ENCODE data around the gene DENND2A.
A peak's percentile ranks its signal among the peaks of the same experiment; 100 is the strongest.
"Not testable (repeated sequence)": the region's sequence is repeated elsewhere in the genome, so short reads cannot be mapped to it uniquely, and the experiment has no call there.

The DENND2A gene

DNA sequence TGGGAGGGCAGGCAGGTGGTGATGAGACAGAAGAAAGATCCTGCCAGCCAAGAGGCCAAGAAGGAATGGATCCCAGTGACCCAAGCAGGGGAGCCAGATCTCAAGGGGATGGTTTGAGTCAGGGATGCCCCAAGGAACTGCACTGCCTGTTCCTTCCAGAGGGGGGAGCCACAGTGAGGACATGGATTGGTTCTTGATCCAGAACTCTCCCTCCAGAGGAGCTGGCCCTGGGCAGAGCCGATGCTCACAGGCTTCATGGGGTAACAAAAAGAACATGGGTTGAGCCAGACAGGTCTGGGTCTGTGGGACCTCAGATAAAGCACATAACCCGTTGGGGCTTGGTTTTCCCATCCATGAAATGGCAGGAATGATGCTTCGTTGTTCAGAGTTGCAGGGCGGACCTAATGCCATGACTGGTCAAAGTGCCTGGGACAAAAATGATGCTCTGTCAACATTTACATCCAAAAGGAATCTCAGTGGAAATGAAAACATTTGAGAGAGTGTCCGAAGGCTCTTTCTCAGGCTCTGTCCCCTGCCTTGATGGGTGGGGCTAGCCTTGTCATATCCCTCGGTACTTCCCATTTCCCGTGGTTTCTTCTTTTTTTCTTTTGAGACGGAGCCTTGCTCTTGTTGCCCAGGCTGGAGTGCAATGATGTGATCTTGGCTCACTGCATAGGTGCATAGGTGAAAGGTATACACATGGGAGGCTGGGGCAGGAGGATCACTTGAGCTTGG lies 4.7 kb upstream of the DENND2A start:
- DNase-seq, result peak in 1 of 2 donors; percentile 33

DNA sequence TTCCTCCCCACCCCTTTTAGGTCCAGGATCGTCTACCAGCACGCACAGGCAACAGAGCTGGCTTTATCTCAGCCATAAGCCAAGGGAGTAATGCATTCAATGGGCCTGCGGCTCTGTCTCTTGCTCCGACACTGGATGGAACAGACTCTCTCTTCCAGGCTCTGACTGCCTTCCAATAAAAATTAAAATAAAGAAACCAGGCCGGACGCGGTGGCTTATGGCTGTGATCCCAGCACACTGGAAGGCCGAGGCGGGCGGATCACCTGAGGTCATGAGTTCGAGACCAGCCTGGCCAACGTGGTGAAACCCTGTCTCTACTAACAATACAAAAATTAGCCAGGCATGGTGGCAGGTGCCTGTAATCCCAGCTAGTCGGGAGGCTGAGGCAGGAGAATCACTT lies 4.1 kb upstream of the DENND2A start:
- DNase-seq, result not testable (repeated sequence)

DNA sequence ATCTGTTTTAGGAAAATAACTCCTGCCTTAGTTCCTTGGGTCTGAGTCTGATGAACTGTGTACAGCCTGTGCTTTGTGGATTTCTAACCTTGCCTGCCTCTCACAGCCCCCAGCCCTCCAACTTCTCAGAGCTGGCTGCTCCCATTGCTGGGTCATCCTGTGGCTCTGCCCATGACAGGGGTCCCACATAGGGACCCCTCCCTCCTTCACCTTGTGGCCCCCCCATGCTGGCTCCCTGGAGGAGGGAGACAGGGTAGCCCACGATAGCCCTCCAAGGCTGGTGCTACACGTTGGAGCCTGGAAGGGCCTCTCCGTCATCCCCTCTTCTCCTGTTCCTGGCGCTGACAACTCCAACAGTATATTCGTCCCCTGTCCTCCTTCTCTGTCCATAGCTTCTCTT lies 2.8 kb upstream of the DENND2A start:
- DNase-seq, result no peak

DNA sequence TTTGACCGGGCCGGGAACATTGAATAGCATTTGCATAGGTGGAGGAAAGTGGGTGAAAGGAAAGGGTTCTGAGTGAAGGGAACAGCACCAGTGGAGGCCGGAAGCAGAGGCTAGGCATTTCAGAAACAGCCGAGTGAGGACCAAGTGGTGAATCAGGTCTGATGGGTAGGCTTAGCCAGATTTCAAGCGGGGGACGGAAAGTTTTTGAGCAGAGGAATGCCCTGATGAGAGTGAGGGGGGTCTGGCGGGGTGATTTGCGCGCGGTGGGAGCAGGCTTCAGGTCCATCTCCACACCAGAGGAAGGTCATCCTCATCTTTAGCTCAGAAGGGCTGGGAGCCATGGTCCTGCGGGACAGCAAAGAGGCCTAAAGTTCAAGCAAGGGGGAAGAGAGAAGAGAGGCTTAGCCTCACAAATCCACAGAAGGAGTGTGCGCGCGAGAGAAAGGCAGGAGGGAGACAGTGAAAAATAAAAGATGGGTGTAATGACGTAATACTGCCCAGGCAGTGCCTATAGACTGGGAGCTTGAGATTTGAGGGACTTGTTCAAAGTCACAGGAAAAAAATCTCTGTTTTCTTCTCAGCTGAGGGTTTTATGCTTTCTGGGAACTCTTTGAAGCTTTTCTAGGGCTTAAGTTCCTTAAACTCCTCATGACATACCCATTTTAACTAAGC lies 1.0 kb upstream of the DENND2A start:
- DNase-seq, result no peak

DNA sequence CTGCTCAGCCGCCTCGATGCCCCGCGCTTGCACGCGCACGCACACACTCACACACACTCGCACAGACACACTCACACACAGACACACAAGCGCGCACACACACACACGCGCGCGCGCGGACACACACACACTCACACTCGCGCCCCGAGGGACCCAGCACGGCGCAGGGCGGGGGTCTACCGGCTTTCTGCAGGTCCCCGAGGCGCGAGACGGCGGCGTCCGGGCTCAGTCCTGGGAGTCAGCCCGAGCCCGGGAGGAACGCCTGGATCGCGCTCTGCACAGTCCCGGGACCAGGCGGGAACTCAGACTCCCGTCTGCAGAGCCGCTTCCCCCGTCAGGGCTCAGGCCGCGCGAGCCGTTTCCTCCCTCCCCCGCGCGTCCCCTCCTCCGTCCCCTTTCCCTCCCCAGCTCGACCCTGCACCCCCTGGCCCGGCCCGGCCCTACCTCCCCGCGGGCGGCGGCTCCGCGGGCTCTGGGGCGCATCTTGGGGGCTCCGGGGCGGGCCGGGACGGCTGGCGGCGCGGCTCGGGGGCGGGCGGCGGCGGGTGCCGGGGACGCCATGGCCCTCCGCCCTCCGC lies 464 bp downstream of the DENND2A start:
- peak in 1 of 2 donors; percentile 29 for DNase-seq

DNA sequence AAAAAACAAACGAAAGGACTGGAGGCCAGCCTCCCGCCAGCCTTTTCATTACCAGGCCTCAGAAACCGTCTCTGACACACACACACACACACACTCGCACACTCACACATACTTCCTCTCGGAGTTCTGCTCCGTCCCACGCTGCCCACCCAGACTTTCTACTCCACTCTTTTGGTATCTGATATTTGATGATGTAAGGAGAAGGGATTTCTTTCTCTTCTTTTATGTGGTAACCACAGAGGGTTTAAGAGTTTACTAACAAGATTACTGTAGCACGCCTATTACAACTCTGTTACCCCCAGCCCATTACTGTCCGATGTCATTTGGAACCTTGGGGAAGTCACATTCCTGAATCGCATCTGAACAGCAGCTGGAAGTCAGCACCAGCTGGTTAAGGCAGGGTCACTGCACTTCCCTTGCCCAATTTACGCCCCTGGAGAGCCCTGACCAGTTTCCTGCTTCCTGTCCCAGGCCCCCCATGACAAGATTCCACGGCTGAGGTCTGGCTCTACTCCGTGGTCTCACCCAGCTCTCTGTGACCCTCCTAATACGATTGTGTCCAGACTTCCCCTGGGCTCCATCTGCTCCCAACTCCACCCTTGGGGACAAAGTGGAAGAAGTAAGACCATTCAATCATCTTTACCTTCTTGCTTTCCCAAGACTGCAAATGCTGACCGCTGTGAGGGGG lies 1.1 kb downstream of the DENND2A start:
- peak; percentile 61 to 81 for DNase-seq

DNA sequence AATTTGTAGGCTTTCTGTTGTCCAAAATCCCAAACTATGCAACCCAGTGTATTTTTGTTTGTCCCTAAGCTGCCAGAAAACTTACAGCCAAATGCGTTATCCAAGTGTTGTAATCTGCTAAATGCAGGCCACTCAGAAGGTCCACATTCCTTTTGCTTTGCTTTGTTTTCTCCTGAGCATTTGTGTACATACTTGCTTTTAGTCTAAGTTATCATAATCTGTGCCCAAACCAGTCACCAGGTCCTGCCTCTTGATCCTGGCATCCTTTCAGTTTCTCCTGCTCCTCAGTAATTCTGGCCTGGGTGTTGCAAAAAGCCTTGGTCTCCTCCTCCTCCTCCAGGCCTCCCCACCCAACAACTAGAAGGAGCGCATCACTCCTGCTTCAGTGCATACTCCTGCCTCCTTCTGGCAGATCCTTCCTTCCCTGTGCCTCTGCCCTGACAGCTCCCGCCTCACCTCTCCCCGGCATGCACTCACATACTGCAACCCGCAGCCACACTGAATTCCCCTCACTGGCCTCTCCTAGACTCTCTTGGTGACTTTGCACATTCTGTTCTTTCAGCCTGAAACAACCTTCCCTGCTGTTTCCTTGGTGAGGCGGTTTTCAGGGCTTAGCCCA lies 2.3 kb downstream of the DENND2A start:
- DNase-seq, result no peak

DNA sequence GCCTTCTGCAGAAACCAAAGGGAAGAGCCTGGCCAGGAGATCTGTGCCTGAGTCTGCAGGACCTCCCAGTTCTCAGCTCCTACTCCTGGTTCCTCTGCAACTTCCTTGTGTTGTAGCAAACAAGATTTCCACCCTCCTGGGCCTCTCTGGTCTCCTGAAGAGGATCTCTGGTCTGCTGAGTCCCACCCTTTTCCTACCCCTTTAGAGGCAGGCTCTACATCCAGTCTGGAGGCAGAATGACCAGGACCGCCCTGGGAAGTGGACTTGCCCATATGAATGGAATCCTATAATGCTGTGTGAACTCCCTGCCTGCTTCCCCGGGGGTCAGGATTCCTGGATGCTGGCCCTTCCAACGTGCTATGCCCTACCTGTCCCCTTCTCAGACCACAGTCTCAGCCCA lies 3.2 kb downstream of the DENND2A start:
- peak in 1 of 2 donors; percentile 32 for DNase-seq

DNA sequence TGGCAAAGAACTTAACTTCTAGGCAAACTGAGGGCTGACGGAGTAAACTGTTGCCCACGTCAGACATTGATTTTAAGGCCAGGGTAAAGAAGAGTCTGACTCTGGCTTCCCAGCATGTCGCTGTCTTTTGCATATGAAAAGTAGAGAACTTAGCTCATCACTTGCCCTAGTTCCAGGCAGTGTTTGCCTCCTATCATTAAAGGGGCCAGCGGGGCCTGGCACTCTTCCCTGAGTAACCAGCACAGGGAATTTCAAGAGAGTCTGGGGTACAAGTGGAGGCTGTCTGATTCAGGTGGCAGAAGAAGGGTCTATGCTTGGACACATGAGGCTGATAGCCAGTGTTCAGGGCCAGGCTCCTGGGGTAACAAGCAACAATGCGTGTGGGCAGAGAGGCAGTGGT lies 4.8 kb downstream of the DENND2A start:
- no peak for DNase-seq

DNA sequence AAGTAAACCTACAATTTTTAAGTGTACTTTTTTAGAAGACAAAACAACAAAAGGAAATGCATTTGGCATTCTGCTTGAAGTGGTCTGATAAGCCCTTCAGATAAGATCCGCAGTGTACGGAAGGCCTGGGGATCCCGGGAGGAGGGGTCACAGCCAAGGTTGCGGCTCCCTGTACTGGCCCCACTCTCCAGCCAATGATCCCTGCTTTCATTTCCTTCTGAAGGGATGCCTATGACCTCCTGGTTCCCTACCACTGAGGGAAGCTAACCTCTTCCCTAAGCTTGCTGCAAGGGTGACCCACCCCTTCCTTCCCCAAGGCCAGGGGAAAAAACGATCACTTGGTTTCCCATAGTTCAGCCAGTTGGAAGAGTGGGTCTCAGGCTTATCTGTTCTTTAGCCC lies 5.3 kb downstream of the DENND2A start:
- DNase-seq, result no peak

DNA sequence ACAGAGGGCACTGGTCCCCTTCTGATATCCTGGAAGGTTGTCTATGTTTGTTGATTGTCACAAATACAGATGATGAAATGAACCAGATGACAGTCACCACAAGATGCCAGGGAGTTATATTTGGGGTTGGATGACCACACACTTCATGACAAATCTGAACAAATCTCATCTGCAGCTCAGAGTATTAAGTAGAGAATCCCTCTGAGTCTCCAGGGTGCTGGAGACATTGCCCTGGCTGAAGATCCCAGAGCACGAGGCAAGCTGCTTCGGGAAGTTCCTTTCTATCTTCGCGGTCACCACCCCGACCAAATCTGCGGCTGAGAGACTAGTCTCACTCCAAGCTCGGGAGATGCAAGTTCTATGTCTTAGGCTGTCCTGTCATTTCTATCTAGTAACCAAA lies 9.0 kb downstream of the DENND2A start:
- DNase-seq, result peak in 1 of 2 donors; percentile 42

DNA sequence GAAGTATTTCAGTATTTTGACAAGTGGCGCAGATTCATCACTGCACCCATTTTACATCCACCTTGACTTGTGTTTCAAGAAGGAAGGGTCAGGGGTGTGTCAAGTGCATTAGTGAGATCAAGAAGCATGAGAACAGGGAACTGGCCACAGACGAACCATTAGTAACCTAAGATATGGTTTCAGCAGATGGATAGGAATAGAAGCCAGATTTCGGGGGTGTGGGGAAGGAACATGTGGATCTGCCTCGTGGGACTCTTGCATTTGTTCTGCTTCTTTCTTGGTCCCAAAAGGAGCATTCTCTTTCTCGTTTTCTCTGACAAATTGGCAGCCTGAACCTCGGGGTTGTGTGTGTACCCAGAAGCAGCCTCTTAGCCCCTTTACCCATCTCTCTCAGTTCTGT lies 9.6 kb downstream of the DENND2A start:
- DNase-seq, result peak in 1 of 2 donors; percentile 44

DNA sequence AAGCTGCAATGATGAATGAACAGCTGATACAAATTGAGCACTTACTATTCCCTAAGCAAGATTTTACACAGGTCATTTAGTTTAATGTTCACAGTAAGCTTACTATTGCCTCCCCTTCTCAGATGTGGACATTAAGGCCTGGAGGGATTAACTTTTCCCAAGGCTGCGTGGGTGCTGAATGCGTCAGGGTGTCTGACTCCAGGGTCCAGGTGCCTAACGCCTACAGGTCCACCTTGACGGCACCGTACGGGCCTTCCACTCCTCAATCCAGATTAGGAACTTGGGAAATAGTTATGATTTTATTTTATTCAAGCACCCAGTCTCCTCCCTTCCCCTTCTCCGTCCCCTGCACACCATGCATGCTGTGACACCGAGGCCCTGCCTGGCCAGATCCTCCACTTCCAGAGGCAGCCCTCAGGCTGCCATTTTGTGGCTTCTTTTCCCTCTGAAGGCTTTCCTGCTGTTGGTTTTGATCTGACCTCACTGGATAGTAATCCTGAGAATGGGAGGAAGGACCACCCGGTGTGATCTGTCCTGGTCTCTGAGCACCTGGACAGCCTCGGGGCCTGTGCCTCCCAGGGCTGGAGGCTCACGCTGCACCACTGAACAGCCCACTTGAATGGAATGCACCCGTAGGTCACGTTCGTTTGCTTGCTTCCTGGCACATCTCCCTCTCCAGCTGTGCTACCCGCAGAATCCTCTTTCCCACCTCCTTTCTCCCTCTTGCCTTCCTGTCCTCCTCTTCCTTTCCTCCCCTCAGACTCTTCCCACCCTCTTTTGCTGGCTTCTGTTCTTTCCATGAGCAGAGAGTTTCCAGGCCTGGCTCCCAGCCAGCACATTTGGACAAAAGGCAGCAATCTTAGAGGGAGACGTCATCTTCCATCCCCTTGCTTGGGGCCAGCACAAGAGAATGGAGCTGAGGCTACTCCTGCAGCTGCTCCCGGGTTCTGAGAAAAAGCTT lies 14.4 kb downstream of the DENND2A start:
- DNase-seq, result no peak

DNA sequence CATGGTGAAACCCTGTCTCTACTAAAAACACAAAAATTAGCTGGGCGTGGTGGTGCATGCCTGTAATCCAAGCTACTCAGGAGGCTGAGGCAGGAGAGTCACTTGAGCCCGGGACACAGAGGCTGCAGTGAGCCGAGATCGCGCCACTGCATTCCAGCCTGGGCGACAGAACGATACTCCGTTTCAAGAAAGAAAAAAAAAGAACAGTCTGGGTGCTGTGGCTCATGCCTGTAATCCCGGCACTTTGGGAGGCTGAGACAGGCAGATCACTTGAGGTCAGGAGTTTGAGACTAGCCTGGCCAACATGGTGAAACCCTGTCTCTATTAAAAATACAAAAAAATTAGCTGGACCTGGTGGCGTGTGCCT lies 15.4 kb downstream of the DENND2A start:
- not testable (repeated sequence) for DNase-seq

DNA sequence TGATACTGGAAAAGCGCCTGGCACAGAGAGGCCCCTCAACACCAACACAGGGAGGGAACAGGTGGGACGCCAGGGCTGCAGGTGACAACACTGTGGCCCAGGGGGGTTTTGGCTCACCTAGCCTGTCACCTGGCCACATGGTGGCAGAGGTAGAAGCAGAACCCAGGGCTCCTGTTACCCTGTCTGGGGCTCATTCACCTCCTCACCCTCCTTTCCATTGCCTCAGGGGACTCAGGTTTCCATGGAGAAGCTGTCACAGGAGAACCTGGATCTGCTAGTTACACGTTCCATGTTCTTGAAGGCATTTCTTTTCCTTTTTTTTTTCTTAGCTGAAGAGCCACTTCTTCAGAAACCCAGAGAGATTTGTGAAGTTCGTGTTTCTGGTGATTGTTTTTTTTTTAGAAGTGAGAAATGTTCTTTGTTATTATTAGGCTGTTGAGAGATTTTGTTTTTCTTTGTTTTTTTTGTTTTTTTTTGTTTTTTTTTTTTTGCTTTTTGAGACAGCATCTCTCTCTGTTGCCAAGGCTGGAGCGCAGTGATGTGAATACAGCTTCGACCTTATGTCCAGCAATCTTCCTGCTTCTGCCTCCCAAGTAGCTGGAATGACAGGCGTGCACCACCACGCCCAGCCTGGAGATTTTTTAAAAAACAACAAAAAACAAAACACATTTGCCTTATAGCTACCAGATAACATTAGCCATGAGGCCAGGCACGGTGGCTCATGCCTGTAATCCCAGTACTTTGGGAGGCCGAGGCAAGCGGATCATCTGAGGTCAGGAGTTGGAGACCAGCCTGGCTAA lies 16.0 kb downstream of the DENND2A start:
- no peak for DNase-seq

DNA sequence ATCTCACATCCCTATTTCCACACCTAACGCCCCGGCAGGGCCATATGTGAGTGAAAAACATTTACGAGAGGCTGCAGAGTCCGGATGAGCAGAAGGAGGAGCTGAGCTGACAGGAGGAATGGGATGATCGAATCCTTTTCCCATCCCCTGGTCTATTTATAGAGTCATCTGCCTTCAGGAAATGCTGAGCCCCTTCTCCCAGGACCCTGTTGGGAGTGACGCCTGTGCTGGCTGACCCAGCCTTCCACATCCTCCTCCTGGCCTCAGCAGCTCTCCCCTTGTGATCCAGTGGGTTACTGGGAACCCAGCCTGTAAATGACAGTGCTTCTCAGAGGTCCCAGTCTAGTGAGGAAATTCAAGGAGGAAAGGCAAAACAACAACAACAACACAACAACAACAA lies 16.6 kb downstream of the DENND2A start:
- DNase-seq, result no peak

DNA sequence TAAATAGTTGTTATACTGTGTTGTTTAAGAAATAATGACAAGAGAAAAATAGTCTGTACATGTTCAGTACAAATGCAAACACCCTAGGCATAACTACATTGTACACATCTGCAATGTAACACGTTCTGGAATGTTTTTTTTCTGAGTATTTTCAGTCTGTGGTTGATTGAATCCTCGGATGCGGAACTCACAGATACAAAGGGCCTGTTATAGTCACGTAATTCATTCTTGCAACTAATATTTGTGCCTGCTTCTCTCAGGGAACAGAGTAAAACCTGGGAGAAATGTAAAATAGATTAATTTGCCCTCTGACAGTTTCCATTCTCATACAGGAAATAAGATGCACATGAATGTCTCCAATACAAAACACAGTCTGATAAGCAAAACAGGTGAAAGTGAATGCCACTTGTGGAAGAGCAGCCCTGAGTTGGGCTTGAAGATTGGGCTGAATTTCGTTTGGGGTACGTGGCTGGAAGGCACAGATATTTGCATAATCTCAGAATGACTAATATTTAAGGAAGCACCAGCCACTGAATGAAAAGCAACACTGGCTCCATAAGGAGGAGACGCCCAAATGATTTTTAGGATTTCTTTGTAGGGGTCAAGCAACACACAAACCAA lies 19.1 kb downstream of the DENND2A start:
- no peak for DNase-seq

DNA sequence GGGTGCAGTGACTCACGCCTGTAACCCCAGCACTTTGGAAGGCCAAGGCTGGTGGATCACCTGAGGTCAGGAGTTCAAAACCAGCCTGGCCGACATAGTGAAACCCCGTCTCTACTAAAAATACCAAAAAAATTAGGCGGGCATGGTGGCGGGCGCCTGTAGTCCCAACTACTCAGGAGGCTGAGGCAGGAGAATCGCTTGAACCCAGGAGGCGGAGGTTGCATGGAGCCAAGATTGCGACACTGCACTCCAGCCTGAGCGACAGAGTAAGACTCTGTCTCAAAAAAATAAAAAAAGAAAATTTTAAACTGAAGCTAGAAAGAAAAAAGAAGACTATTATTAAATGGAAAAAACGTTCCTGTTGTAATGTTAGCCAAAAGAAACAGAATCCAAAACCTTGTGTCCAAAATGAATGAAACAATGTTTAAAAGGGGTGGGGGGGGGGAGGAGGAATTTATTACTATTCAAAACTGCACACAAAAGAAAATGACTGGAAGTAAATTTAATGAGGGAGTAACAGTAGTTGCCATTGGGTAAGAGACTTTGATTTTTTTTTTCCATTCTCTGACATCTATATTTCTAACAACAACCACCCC lies 20.6 kb downstream of the DENND2A start:
- not testable (repeated sequence) for DNase-seq

DNA sequence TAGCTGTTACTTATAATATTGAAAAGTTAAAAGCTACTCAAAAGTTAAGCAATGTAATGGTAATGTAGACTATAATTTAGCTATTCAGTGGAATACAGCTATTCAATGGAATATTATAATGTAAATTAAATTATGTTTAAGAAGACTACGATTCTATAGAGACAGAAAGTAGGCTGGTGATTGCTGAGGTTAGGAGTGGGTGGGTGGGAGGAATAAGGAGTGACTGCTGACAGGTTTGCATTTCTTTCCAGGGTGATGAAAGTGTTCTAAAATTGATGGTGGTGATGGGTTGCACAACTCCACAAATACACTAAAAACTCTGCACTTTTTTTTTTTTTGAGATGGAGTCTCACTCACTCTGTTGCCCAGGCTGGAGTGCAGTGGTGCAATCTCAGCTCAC lies 21.4 kb downstream of the DENND2A start:
- DNase-seq, result no peak

DNA sequence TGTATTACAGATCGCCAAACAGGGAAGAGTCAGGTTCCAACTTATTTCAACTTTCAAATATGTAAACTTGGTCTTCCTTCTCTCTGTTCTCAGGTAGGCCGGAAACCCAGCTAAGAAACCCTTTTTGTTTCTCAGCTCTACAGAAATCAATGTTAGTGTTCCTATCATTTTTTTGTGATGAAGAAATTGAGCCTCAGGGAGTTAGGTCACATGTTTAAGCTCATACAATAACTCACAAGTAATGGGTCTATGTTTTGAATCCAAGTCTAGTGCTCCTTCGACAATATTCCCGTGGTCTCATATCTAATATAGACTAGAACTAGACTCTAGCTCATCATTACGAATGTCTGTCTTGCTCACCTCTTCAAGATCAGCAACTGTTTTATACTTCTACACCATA lies 22.3 kb downstream of the DENND2A start:
- no peak for DNase-seq

Measured in inflammatory macrophage (primary cell).